AG09309 (cell line): ENCODE data around the gene HOXD8.

ENCODE experiments used
- DNase-seq: peaks from one replicate; pipeline ENCODE4 v3.0.0-alpha.2; 2010; ENCODE audit warnings: low read depth
- H3K4me3 ChIP-seq: 2 replicates; pipeline ENCODE4 v1.5.1; 2011; ENCODE audit warnings: mild to moderate bottlenecking, low read depth, low read length, moderate library complexity; ENCODE audit not compliant: control insufficient read depth
- CTCF ChIP-seq: IDR thresholded peaks from 2 replicates; pipeline ENCODE4 v1.5.1; 2011; ENCODE audit warnings: mild to moderate bottlenecking, low read depth, low read length, inconsistent platforms; ENCODE audit not compliant: insufficient read depth, control insufficient read depth; ENCODE audit errors: missing control alignments

HOXD8 gene

GRCh38 chr2:176166272-176166671 lies 36.8 kb downstream of the HOXD8 start:
- DNase-seq, result no peak
- H3K4me3 ChIP-seq, result no peak overlapping the region
- no peak for TF ChIP-seq CTCF

GRCh38 chr2:176167398-176167797 lies 37.9 kb downstream of the HOXD8 start:
- H3K4me3 ChIP-seq, result no peak overlapping the region
- no peak for DNase-seq
- TF ChIP-seq CTCF, result no peak

GRCh38 chr2:176169181-176169580 lies 39.7 kb downstream of the HOXD8 start:
- no peak for DNase-seq
- no peak overlapping the region for H3K4me3 ChIP-seq
- TF ChIP-seq CTCF, result no peak

GRCh38 chr2:176169711-176170110 lies 40.2 kb downstream of the HOXD8 start:
- no peak for TF ChIP-seq CTCF
- DNase-seq, result no peak
- H3K4me3 ChIP-seq, result no peak overlapping the region

GRCh38 chr2:176170602-176171305 lies 41.2 kb downstream of the HOXD8 start:
- DNase-seq, result no peak
- TF ChIP-seq CTCF, result no peak
- no peak overlapping the region for H3K4me3 ChIP-seq

GRCh38 chr2:176171351-176172006 lies 42.0 kb downstream of the HOXD8 start:
- no peak for TF ChIP-seq CTCF
- no peak for DNase-seq
- H3K4me3 ChIP-seq, result no peak overlapping the region
